Endothelial cell of umbilical vein (primary cell): ENCODE results near the gene CBLIF. TPM values are rescaled to one million over a fixed set of nuclear protein-coding genes. Genes with fewer than 3 reads are reported as not detected.

Experiments used
- BruUV-seq: library from RNA; stranded (reverse); fragments of 400-500 nt; replicated peaks from 2 replicates; lab custom pipeline; 2021; lab: Mats Ljungman, UMichigan
- CTCF ChIA-PET: fragments of 300-600, 350-600 bp; sonication (Branson Sonifier 250); formaldehyde crosslinking; loops from one replicate; lab custom pipeline; 2021; ENCODE audit warnings: antibody characterized with exemption, inconsistent platforms; lab: Charles Lee
- POLR2A ChIA-PET: fragments of 300-600, 350-600 bp; sonication (Branson Sonifier 250); formaldehyde crosslinking; loops from one replicate; lab custom pipeline; 2021; ENCODE audit warnings: antibody characterized with exemption, inconsistent platforms; lab: Charles Lee
- DNase-seq: peaks from one replicate; pipeline ENCODE4 v3.0.0-alpha.2; 2011; ENCODE audit warnings: low read depth, low spot score
- FAIRE-seq: peaks from 2 replicates; lab custom pipeline; 2011; peaks lifted over from hg19 to GRCh38; lab: Jason Lieb, UNC
- H2AFZ ChIP-seq: 2 replicates; pipeline ENCODE4 v1.6.0; 2012; ENCODE audit warnings: low read depth, low read length, control low read depth, inconsistent platforms
- H3K27ac ChIP-seq: 2 replicates; pipeline ENCODE4 v1.5.1; 2011; ENCODE audit warnings: low read depth, mild to moderate bottlenecking, control low read depth, low read length, moderate library complexity; ENCODE audit not compliant: insufficient read depth
- H3K27me3 ChIP-seq, 2 experiments: 2 replicates each; pipeline versions ENCODE4 v1.6.0 to v1.6.1; 2011; ENCODE audit warnings: low read length in 2 of 2, mixed read lengths in 1 of 2; ENCODE audit not compliant: control insufficient read depth in 2 of 2, insufficient read depth in 2 of 2
- H3K36me3 ChIP-seq, 2 experiments: 2 replicates in 1 of 2; 3 replicates in 1 of 2; pipeline ENCODE4 v1.5.1; 2011; ENCODE audit warnings: low read length in 2 of 2, mild to moderate bottlenecking in 1 of 2, moderate library complexity in 1 of 2; ENCODE audit not compliant: control insufficient read depth in 2 of 2, insufficient read depth in 2 of 2; ENCODE audit errors: extremely low read depth in 1 of 2
- H3K4me1 ChIP-seq: 3 replicates; pipeline ENCODE4 v1.5.1; 2011; ENCODE audit warnings: mild to moderate bottlenecking, low read length; ENCODE audit not compliant: control insufficient read depth, insufficient read depth; ENCODE audit errors: extremely low read depth
- H3K4me2 ChIP-seq: 2 replicates; pipeline ENCODE4 v1.6.1; 2011; ENCODE audit warnings: low read length, control low read depth, mixed read lengths; ENCODE audit not compliant: insufficient read depth
- H3K4me3 ChIP-seq, 3 experiments: fragments of 200-600 bp in 1 of 3; sonication (generic), shearing (Covaris generic) in 1 of 3; replicated peaks in 1 of 3; 2 replicates each; pipeline ENCODE4 v1.5.1; 2011 to 2016; ENCODE audit warnings: control low read depth in 3 of 3, low read length in 3 of 3, mild to moderate bottlenecking in 2 of 3, inconsistent platforms in 1 of 3, low read depth in 1 of 3, moderate library complexity in 1 of 3; ENCODE audit not compliant: insufficient read depth in 1 of 3
- H3K79me2 ChIP-seq: 2 replicates; pipeline ENCODE4 v1.6.0; 2012; ENCODE audit warnings: low read length, inconsistent platforms; ENCODE audit not compliant: control insufficient read depth, insufficient read depth
- H3K9ac ChIP-seq: replicated peaks from 2 replicates; pipeline ENCODE3; 2011; ENCODE audit warnings: low read length, control low read depth; ENCODE audit not compliant: insufficient read depth; ENCODE audit errors: extremely low read depth
- H3K9me1 ChIP-seq: replicated peaks from 3 replicates; pipeline ENCODE4 v1.6.0; 2011; ENCODE audit warnings: mild to moderate bottlenecking, low read length; ENCODE audit not compliant: control insufficient read depth, insufficient read depth; ENCODE audit errors: extremely low read depth
- H3K9me3 ChIP-seq: replicated peaks from 2 replicates; pipeline ENCODE4 v1.5.1; 2012; ENCODE audit warnings: low read length, inconsistent platforms; ENCODE audit not compliant: control insufficient read depth, insufficient read depth
- H4K20me1 ChIP-seq: replicated peaks from 2 replicates; pipeline ENCODE3; 2011; ENCODE audit warnings: mild to moderate bottlenecking, low read length; ENCODE audit not compliant: control insufficient read depth, insufficient read depth; ENCODE audit errors: extremely low read depth
- EZH2 ChIP-seq: IDR thresholded peaks from 2 replicates; pipeline ENCODE4 v1.6.1; 2012; ENCODE audit warnings: borderline replicate concordance, low read depth, mild to moderate bottlenecking, moderate library complexity, low read length, inconsistent platforms; ENCODE audit not compliant: severe bottlenecking
- FOS ChIP-seq: IDR thresholded peaks from 2 replicates; pipeline ENCODE4 v1.6.1; 2011; ENCODE audit warnings: mild to moderate bottlenecking, low read length, moderate library complexity, borderline replicate concordance; ENCODE audit not compliant: insufficient read depth
- GATA2 ChIP-seq: IDR thresholded peaks from 2 replicates; pipeline ENCODE4 v1.7.0; 2011; ENCODE audit warnings: low read depth, mild to moderate bottlenecking, moderate library complexity, mixed read lengths, low read length; ENCODE audit not compliant: insufficient read length, insufficient read depth
- JUN ChIP-seq: IDR thresholded peaks from 2 replicates; pipeline ENCODE4 v1.6.1; 2011; ENCODE audit warnings: borderline replicate concordance, low read depth; ENCODE audit not compliant: insufficient read length, insufficient read depth
- MYC ChIP-seq: IDR thresholded peaks from one replicate; pipeline ENCODE4 v1.6.1; 2011; ENCODE audit warnings: mild to moderate bottlenecking, low read depth, low read length
- POLR2A ChIP-seq: IDR thresholded peaks from 2 replicates; pipeline ENCODE4 v1.6.1; 2012; ENCODE audit warnings: low read depth, mild to moderate bottlenecking, control low read depth, low read length
- POLR2AphosphoS5 ChIP-seq: IDR thresholded peaks from 2 replicates; pipeline ENCODE4 v1.6.1; 2012; ENCODE audit warnings: low read depth, mild to moderate bottlenecking, control low read depth, low read length, moderate library complexity; ENCODE audit not compliant: insufficient read depth
- dilution Hi-C: fragments of 300-500 bp; cut with MboI; formaldehyde crosslinking; loops from one replicate; pipeline ENCODE4 v1.15.0; 2019; ENCODE audit warnings: low sequenced_read_pairs; ENCODE audit not compliant: extremely low pct_ligation_motif_present
- intact Hi-C: fragments of 100-400 bp; cut with micrococcal nuclease; formaldehyde crosslinking; loops from one replicate; pipeline ENCODE4 v1.10.0; 2022
- polyA plus RNA-seq, 4 experiments: library from polyadenylated mRNA; depleted of rRNA in 3 of 4; stranded (reverse) in 3 of 4; unstranded in 1 of 4; fragments of >200 nt; gene quantifications; 2 replicates each; pipeline versions ENCODE4 v1.2.1 to v1.2.3, GENCODE V29; 2011 to 2012; ENCODE audit warnings: missing spikeins in 1 of 4
- total RNA-seq: library from RNA; stranded (reverse); gene quantifications from 2 replicates; pipeline ENCODE4 v1.2.3, GENCODE V29; 2021
- TF ChIP-seq, protein P1 (sequence below): IDR thresholded peaks from 2 replicates; pipeline ENCODE4 v1.6.1; 2011; ENCODE audit not compliant: insufficient read depth, insufficient read length
- TF ChIP-seq, protein P2 (sequence below), 2 donors: IDR thresholded peaks; 1 replicate in 1 of 2; 2 replicates in 1 of 2; pipeline ENCODE4 v1.5.1; 2011; ENCODE audit warnings: low read length in 2 of 2, mild to moderate bottlenecking in 2 of 2, moderate library complexity in 2 of 2, control low read depth in 1 of 2, inconsistent platforms in 1 of 2, low read depth in 1 of 2; ENCODE audit not compliant: insufficient read depth in 1 of 2; ENCODE audit errors: extremely low read depth in 1 of 2

Gene CBLIF
- total and polyA plus RNA-seq, 2 donors (not counting 3 experiments of a cell fraction or from before 2014, with no cell fraction given), result not detected

DNA sequence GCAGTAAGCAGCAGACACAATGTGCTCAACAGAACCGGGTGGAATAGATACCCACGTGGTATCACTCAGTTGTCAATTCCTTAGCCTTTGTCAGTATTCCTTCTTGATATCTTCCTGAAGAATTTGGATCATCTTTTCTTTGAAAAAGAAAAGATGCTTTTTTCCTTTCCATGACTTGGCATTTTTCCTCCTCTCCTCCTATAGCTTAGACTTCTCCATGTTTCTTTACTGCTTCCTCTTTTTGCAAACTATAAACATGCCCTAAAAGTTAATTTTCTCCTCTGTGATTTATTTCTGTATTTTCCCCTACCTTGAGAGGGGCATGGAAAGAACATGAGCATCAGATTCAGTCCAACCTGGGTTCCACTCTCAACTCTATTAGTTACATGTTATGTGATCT, 11.7 kb downstream of the CBLIF start:
- no peaks in the 10 kb centered on the region for H4K20me1 ChIP-seq
- no peaks in the 10 kb centered on the region for H3K36me3 ChIP-seq
- H2AFZ ChIP-seq, result no peak overlapping the region
- H3K27me3 ChIP-seq, result no peaks in the 10 kb centered on the region
- no peak overlapping the region for H3K27ac ChIP-seq
- intact Hi-C loops, result no loop called here
- no peak for DNase-seq
- H3K4me2 ChIP-seq, result no peak overlapping the region
- H3K79me2 ChIP-seq, result no peaks in the 10 kb centered on the region
- H3K9me3 ChIP-seq, result no peaks in the 10 kb centered on the region
- CTCF ChIA-PET, result interaction anchor here (1.4 kb wide), 1 partner anchor 85 kb away, joined by 5 read pairs; no protein-coding TSS in a partner anchor
- POLR2A ChIA-PET, result interaction anchor here (0.7 kb wide), 1 partner anchor 196 kb away, joined by 4 read pairs; no protein-coding TSS in a partner anchor
- no peaks in the 10 kb centered on the region for H3K4me1 ChIP-seq
- dilution Hi-C loops, result no loop called here
- no peak for FAIRE-seq
- H3K9me1 ChIP-seq, result no peaks in the 10 kb centered on the region
- TF ChIP-seq JUN, result no peak
- no peak for TF ChIP-seq FOS
- no peak for TF ChIP-seq POLR2A
- TF ChIP-seq, protein P1, sequence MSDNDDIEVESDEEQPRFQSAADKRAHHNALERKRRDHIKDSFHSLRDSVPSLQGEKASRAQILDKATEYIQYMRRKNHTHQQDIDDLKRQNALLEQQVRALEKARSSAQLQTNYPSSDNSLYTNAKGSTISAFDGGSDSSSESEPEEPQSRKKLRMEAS, result no peak
- no peak for TF ChIP-seq EZH2
- no peak overlapping the region for H3K9ac ChIP-seq
- H3K4me3 ChIP-seq, result no peak overlapping the region
- no TSS peak for BruUV-seq

DNA sequence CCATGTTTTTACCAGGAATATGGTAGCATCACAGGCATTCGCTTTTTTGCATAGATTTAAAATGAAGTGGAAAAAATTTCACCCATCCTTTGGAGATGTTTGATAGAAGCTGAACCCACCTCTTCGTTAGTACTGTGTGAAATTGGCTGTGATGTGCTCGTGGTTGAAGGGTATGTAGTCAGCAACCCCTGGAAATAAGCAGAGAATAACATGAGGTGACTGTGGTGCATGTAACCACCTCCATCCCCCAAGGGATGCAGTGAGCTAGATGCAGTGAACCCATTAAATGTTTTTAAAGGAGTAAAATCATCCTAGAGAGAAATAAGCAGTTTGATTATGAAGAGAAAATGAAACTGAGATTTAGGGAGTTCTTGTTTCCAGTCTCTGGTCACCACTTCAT, 15.9 kb downstream of the CBLIF start:
- Histone ChIP-seq H3K4me1 (no peaks in the 10 kb centered on the region), H3K9ac (no peak overlapping the region), H4K20me1 (no peaks in the 10 kb centered on the region), H3K4me2 (no peak overlapping the region), H3K27me3 (no peaks in the 10 kb centered on the region), H2AFZ (no peak overlapping the region), H3K4me3 (no peak overlapping the region), H3K36me3 (no peaks in the 10 kb centered on the region), H3K27ac (no peak overlapping the region), H3K9me3 (no peaks in the 10 kb centered on the region), H3K79me2 (no peaks in the 10 kb centered on the region), H3K9me1 (no peaks in the 10 kb centered on the region)
- dilution Hi-C loops, result no loop called here
- no peak for DNase-seq
- no TSS peak for BruUV-seq
- no peak for TF ChIP-seq JUN
- TF ChIP-seq, protein P1, result no peak
- TF ChIP-seq POLR2AphosphoS5, result no peak
- TF ChIP-seq EZH2, result no peak
- TF ChIP-seq MYC, result no peak
- no peak for TF ChIP-seq FOS
- TF ChIP-seq GATA2, result no peak
- TF ChIP-seq, protein P2, sequence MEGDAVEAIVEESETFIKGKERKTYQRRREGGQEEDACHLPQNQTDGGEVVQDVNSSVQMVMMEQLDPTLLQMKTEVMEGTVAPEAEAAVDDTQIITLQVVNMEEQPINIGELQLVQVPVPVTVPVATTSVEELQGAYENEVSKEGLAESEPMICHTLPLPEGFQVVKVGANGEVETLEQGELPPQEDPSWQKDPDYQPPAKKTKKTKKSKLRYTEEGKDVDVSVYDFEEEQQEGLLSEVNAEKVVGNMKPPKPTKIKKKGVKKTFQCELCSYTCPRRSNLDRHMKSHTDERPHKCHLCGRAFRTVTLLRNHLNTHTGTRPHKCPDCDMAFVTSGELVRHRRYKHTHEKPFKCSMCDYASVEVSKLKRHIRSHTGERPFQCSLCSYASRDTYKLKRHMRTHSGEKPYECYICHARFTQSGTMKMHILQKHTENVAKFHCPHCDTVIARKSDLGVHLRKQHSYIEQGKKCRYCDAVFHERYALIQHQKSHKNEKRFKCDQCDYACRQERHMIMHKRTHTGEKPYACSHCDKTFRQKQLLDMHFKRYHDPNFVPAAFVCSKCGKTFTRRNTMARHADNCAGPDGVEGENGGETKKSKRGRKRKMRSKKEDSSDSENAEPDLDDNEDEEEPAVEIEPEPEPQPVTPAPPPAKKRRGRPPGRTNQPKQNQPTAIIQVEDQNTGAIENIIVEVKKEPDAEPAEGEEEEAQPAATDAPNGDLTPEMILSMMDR (IDR thresholded peaks at IDR 0.05; ENCODE audit: extremely low read depth in 1 of 2, insufficient read depth in 1 of 2, low read depth in 1 of 2, low read length in 2 of 2), result no peak
- no peak for TF ChIP-seq POLR2A
- ChIA-PET POLR2A (no interaction called here), CTCF (interaction anchor here (1.3 kb wide), 1 partner anchor 90 kb away, joined by 4 read pairs; no protein-coding TSS in a partner anchor)
- no peak for FAIRE-seq
- intact Hi-C loops, result no loop called here
